ENCODE results near the gene CTIF.

DNA sequence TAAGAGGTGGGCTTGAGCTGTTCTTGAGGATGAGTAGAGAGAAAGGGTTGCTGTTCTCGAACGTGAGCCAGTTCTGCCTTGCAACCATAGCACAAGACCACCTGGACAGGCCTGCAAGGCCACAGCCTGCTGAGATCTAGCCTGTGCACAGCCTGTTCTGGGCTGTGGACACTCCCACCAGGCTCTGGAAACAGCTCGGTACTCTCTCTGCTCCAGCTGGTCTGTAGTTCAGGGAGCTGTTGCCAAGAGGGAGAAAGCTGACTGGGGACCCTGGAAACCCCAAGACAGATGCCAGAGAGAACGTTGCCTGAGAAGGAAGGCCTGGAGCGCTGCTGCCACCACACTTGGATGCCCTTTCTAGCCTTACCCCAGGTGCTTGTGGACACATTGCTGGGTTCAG is 69.8 kb downstream of the CTIF start:
- TF ChIP-seq CTCF (IDR thresholded peaks at IDR 0.05; ENCODE audit: poor library complexity, severe bottlenecking) (no peak), TAF1 (IDR thresholded peaks at IDR 0.05; ENCODE audit: low read depth) (no peak), POLR2AphosphoS5 (IDR thresholded peaks at IDR 0.05) (no peak), EZH2 (IDR thresholded peaks at IDR 0.05; ENCODE audit: borderline replicate concordance, insufficient read depth, low read length, poor library complexity, severe bottlenecking) (no peak)

Measured in neural cell (in vitro differentiated cells).